Measurements from ENCODE around the gene ADCYAP1R1. TPM values are rescaled to one million over a fixed set of nuclear protein-coding genes. Genes with fewer than 3 reads are reported as not detected.

ADCYAP1R1 gene
- not detected in 2 replicates for total RNA-seq (2014; rRNA removed; shearing (Covaris generic))
- polyA plus RNA-seq (2015; cell fraction: cytosol; rRNA removed): 0.08 TPM in 1 of 2 replicates, not detected in the other
- polyA plus RNA-seq (2015; cell fraction: nucleus; rRNA removed): not detected in 2 replicates

GRCh38 chr7:31051598-31052486, at the start of gene ADCYAP1R1:
Gene ADCYAP1R1 (plus strand): TSS chr7:31052308. CDS start chr7:31063265, 10,957 bp downstream.
- DNase-seq (ENCODE audit: low read depth, low spot score): no peak
- in situ Hi-C loops (cut with HindIII; ENCODE audit: low pct_unique_long_range_greater_than_20kb, low sequenced_read_pairs): no loop called here

GRCh38 chr7:31003097-31003496, 49.0 kb upstream of the ADCYAP1R1 start:
- DNase-seq (ENCODE audit: low read depth, low spot score): no peak
- in situ Hi-C loops (cut with HindIII; ENCODE audit: low pct_unique_long_range_greater_than_20kb, low sequenced_read_pairs): no loop called here

- in situ Hi-C loops (cut with HindIII; ENCODE audit: low pct_unique_long_range_greater_than_20kb, low sequenced_read_pairs): no loop called here
- no peak for DNase-seq (ENCODE audit: low read depth, low spot score)
Measured at GRCh38 chr7:31003721-31004120, 48.4 kb upstream of the ADCYAP1R1 start.

GRCh38 chr7:31004393-31004792, 47.7 kb upstream of the ADCYAP1R1 start:
- in situ Hi-C loops (cut with HindIII; ENCODE audit: low pct_unique_long_range_greater_than_20kb, low sequenced_read_pairs): no loop called here
- DNase-seq (ENCODE audit: low read depth, low spot score): no peak

GRCh38 chr7:31006857-31007256, 45.3 kb upstream of the ADCYAP1R1 start:
- no peak for DNase-seq (ENCODE audit: low read depth, low spot score)
- in situ Hi-C loops (cut with HindIII; ENCODE audit: low pct_unique_long_range_greater_than_20kb, low sequenced_read_pairs): no loop called here

GRCh38 chr7:31007634-31008033, 44.5 kb upstream of the ADCYAP1R1 start:
- no peak for DNase-seq (ENCODE audit: low read depth, low spot score)
- in situ Hi-C loops (cut with HindIII; ENCODE audit: low pct_unique_long_range_greater_than_20kb, low sequenced_read_pairs): no loop called here

DNA sequence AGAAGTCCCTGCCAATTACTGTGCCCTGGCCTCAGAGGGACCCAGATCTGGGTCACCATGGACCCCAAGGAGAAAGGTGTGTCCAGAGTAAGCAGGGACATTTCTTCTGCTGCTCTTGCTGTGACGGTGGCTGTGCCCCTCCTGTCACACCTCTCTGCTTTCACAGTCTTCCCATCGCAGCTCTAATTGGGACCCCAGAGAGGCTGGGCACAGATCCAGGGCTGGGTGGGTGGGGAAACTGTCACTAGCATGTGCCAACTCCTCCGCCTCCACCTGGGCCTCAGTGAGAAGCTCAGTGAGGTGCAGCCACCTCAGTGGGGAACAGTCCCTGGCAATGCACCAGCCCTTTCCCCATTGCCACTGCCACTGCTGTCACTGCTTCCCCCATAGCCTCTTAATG, 37.3 kb upstream of the ADCYAP1R1 start:
- in situ Hi-C loops (cut with HindIII; ENCODE audit: low pct_unique_long_range_greater_than_20kb, low sequenced_read_pairs): no loop called here
- DNase-seq (ENCODE audit: low read depth, low spot score): no peak

DNA sequence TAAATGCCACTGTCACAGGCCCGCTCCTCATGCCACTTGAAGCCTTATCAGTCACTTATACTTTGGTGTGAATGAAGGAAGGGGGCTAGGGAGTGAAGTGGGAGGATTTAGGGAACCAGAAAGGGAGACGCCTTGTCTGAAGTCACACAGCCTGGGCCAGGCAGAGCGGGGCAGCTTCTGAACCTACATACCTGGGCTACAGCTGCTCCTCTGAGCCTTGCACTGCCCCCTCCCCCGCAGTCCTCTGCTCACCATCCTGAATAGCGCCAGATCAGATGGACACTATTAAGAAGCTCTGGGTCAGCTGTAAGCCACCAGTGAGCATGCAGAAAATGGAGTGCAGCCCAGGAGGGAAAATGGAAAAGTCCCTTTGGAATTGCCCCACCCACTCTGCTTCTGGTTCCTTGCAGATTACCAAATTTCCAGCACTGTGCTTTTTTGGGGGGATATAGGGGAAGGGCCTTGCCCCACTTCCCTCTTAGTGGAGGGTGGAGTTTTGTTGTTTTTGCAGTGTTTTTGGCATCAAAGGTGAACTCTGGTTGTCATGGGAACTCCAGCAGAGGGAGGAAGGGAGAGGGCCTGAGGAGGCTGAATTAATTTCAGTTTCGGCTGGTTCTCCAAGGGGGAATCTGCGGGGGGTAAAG, 35.0 kb upstream of the ADCYAP1R1 start:
- DNase-seq (ENCODE audit: low read depth, low spot score): no peak
- in situ Hi-C loops (cut with HindIII; ENCODE audit: low pct_unique_long_range_greater_than_20kb, low sequenced_read_pairs): no loop called here

GRCh38 chr7:31017721-31018120, 34.4 kb upstream of the ADCYAP1R1 start:
- in situ Hi-C loops (cut with HindIII; ENCODE audit: low pct_unique_long_range_greater_than_20kb, low sequenced_read_pairs): no loop called here
- DNase-seq (ENCODE audit: low read depth, low spot score): no peak

GRCh38 chr7:31019509-31019908, 32.6 kb upstream of the ADCYAP1R1 start:
- in situ Hi-C loops (cut with HindIII; ENCODE audit: low pct_unique_long_range_greater_than_20kb, low sequenced_read_pairs): no loop called here
- DNase-seq (ENCODE audit: low read depth, low spot score): no peak

- no peak for DNase-seq (ENCODE audit: low read depth, low spot score)
- in situ Hi-C loops (cut with HindIII; ENCODE audit: low pct_unique_long_range_greater_than_20kb, low sequenced_read_pairs): no loop called here
Measured at GRCh38 chr7:31020161-31020560, 31.9 kb upstream of the ADCYAP1R1 start.

DNA sequence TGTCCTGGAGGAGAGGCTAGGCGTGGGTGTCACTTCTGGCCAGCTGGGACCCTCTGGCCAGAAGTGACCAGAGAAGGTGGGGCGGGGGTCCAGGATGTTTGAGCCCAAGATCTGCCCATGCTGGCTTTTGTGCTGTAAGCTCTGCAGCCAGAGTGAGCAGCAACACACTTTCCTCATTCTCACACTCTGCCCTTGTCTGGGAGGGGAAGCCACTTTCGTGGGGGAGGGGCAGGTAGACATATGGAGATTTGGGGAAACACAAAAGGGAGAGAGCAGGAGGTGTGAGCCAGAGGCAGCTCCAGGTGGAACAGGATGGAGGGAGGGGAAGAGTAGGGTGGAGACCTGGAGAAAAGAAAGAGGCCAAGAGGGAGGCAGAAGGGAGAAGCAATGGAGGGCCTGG, 31.5 kb upstream of the ADCYAP1R1 start:
- no peak for DNase-seq (ENCODE audit: low read depth, low spot score)
- in situ Hi-C loops (cut with HindIII; ENCODE audit: low pct_unique_long_range_greater_than_20kb, low sequenced_read_pairs): no loop called here

DNA sequence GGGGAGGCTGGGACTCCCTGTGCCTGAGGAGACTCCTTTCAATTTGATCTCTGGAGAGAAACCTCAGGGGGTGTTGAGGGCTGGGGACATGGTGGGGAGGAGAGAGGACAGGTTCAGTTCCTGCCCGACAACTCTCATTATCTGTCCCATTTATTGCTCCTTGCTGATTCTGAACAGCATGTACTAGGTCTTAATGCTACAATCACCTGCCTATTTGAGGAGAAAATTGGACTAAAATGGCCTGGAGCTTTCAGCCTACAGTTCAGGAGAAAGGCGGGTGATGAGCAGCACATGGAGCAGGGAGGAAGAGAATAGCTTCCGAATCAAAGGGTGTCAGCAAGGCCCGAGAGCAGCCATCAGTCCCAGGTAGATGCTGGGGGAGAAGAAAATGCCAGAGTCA, 30.0 kb upstream of the ADCYAP1R1 start:
- in situ Hi-C loops (cut with HindIII; ENCODE audit: low pct_unique_long_range_greater_than_20kb, low sequenced_read_pairs): no loop called here
- no peak for DNase-seq (ENCODE audit: low read depth, low spot score)

DNA sequence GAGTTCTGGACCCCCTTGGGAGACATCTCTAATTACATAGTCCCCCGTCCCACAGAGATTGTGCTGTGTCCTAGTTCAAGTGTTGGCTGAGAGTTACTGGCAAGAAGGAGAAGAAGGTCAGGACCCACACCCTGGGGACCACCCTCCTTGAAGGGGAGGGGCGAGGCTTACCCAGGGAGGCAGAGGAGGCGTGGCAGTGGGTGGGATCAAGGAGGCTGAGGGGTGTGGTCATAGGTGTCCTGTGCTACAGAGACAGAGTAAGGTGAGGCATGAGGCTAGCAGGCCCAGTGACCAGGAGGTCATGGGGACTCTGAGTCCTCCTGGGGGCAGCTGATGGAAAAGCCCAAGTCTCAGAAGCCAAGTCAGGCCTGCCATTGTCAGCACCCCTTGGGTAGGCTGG, 29.4 kb upstream of the ADCYAP1R1 start:
- in situ Hi-C loops (cut with HindIII; ENCODE audit: low pct_unique_long_range_greater_than_20kb, low sequenced_read_pairs): no loop called here
- DNase-seq (ENCODE audit: low read depth, low spot score): no peak

GRCh38 chr7:31023877-31024276, 28.2 kb upstream of the ADCYAP1R1 start:
- no peak for DNase-seq (ENCODE audit: low read depth, low spot score)
- in situ Hi-C loops (cut with HindIII; ENCODE audit: low pct_unique_long_range_greater_than_20kb, low sequenced_read_pairs): no loop called here

DNA sequence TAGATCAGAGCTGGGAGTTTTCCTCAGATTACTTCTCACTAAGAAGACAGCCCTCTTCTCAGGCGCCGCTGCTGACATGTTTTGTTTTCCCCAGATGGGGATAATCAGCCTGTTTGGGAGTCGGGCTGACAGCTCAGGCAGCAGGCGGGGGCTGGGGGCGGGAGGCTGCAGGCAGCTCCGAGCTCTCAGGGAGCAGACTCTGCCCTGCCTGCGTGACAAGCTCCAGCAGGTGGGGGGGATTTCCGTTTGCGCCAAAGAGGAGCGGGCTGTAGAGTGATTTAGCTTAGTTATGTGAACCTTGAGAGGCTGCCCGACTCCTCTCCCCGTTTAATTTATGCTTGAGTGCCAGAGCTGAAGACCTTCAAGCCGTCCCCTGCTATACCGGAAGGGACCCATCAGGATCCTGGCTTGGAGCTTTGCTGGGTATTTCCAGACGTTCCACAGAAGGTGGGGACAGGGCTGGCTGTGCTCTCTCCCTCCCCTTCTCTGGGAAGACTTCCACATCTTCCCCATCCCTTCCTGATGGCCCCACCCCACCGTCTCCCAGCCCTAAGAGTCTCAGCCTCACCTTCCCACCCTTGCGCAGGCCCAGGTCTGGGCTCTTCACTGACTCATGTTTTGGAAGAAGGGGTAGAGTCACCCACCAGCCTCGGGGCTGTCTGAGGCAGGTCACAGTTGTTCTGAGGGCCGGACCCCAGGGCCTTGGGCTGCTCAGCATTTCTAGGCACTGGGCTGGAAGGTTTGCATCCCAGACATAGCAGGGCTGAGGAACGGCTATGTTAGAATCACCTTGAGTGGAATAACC, 24.7 kb upstream of the ADCYAP1R1 start:
- in situ Hi-C loops (cut with HindIII; ENCODE audit: low pct_unique_long_range_greater_than_20kb, low sequenced_read_pairs): no loop called here
- no peak for DNase-seq (ENCODE audit: low read depth, low spot score)

GRCh38 chr7:31028006-31028405, 24.1 kb upstream of the ADCYAP1R1 start:
- in situ Hi-C loops (cut with HindIII; ENCODE audit: low pct_unique_long_range_greater_than_20kb, low sequenced_read_pairs): no loop called here
- DNase-seq (ENCODE audit: low read depth, low spot score): no peak

DNA sequence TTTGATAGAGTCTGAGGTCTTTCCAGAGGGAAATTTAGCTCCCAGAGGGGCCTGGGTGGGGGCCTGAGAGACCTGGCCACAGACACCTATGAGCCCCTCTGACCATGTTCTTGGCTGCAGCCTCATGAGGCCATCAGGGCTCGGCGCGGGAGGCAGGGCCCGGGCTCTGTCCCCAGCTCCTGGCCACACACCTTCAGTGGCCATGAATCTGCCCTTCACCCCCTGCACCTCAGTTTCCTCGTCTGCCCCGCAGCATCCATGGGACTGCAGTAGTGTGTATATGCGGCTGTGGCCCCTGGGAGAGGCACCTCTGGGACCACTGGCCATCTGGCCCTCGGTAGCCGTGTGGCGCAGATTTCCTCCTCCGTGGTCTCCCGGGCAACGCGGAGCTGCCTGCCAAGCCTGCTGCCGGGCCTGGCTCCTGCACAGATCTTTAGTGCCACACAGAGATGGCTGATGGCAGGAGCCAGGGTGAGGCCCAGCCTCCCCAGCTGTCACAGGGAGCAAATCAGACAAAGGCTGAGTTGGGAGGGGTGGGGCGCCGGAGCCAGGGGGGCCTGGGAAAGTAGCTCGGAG, 23.6 kb upstream of the ADCYAP1R1 start:
- in situ Hi-C loops (cut with HindIII; ENCODE audit: low pct_unique_long_range_greater_than_20kb, low sequenced_read_pairs): no loop called here
- DNase-seq (ENCODE audit: low read depth, low spot score): no peak

All from SK-MEL-5 (cell line).